Amniotic epithelial cell (primary cell): ENCODE results near the gene CEP295NL.
"Not testable (repeated sequence)": the region's sequence is repeated elsewhere in the genome, so short reads cannot be mapped to it uniquely, and the experiment has no call there.

Experiments used
- DNase-seq: peaks from one replicate; pipeline ENCODE4 v3.0.0-alpha.2; 2010; ENCODE audit warnings: low read depth

Gene CEP295NL

GRCh38 chr17:78929908-78930775 lies 27.1 kb upstream of the CEP295NL start:
- DNase-seq: no peak

- peak; percentile 67 for DNase-seq
These were observed 22.9 kb upstream of the CEP295NL start for GRCh38 chr17:78925662-78926555.

GRCh38 chr17:78925234-78925633 lies 22.2 kb upstream of the CEP295NL start, which contains the start of gene TIMP2:
TIMP2 (minus strand) TSS chr17:78925387; CDS start chr17:78925088, 299 bp downstream.
- peak; percentile 75 for DNase-seq

- no peak for DNase-seq
These were observed 21.6 kb upstream of the CEP295NL start for GRCh38 chr17:78924481-78925151.

- DNase-seq: no peak
These were observed 20.9 kb upstream of the CEP295NL start for GRCh38 chr17:78923660-78924453.

GRCh38 chr17:78922816-78923498 lies 20.0 kb upstream of the CEP295NL start:
- DNase-seq: no peak

- no peak for DNase-seq
These were observed 18.5 kb upstream of the CEP295NL start for GRCh38 chr17:78921437-78921971.

GRCh38 chr17:78920528-78920927 lies 17.5 kb upstream of the CEP295NL start:
- no peak for DNase-seq

- DNase-seq: peak; percentile 37
These were observed 17.0 kb upstream of the CEP295NL start for GRCh38 chr17:78919861-78920450.

- DNase-seq: no peak
These were observed 16.0 kb upstream of the CEP295NL start for GRCh38 chr17:78918979-78919378.

GRCh38 chr17:78917451-78918275 lies 14.7 kb upstream of the CEP295NL start:
- DNase-seq: no peak

- DNase-seq: peak; percentile 81
These were observed 13.1 kb upstream of the CEP295NL start for GRCh38 chr17:78915872-78916632.

GRCh38 chr17:78913115-78913514 lies 10.1 kb upstream of the CEP295NL start:
- no peak for DNase-seq

GRCh38 chr17:78912082-78912481 lies 9.1 kb upstream of the CEP295NL start:
- no peak for DNase-seq

- not testable (repeated sequence) for DNase-seq
These were observed 8.5 kb upstream of the CEP295NL start for GRCh38 chr17:78911543-78911942.

GRCh38 chr17:78910497-78911284 lies 7.7 kb upstream of the CEP295NL start:
- DNase-seq: no peak

GRCh38 chr17:78908426-78908825 lies 5.4 kb upstream of the CEP295NL start:
- DNase-seq: no peak

- no peak for DNase-seq
These were observed 2.5 kb upstream of the CEP295NL start for GRCh38 chr17:78905541-78905940.
